ENCODE data around the gene FHIT.

FHIT gene

GRCh38 chr3:60304112-60304511 is 947.1 kb downstream of the FHIT start:
- FAIRE-seq (no peak), DNase-seq (ENCODE audit: low spot score) (no peak)

DNA sequence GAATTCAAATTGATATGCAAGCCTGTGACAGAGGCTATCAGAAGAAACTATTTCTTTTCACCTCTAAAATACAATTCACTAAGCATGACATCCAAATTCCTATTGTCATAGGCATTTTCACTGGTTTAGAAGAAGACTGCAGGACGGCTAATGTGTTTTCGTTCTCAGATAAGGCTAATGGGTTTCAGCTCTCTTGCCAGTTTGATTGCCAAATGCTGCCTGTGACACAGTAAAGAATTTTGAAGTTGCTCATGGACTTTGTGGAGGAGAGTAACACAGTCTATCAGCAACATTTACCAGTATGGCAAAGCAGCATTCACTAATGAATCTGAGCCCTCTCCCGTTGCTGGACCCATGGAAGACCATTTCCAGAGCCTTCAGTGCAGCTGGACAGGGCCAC is 948.1 kb downstream of the FHIT start:
- DNase-seq (ENCODE audit: low spot score) (no peak), FAIRE-seq (no peak)

DNA sequence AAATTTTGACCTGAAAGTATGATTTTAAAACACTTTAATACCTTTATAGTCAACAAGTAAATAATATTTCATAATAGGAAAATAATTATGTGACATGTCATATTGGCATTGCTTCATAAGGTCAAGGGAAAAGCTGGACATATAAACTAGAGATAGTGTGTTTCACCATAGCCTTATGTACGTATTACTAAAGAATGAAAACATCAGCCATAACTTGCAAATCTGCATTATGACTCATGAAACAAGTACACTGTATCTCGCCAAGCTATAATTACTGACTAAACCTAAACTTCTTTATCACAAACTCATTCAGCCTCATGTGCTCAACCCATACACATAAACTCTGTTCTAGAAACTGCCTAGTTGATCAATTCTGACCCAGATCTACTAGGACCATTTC is 950.1 kb downstream of the FHIT start:
- no peak for FAIRE-seq
- DNase-seq (ENCODE audit: low spot score) = no peak

DNA sequence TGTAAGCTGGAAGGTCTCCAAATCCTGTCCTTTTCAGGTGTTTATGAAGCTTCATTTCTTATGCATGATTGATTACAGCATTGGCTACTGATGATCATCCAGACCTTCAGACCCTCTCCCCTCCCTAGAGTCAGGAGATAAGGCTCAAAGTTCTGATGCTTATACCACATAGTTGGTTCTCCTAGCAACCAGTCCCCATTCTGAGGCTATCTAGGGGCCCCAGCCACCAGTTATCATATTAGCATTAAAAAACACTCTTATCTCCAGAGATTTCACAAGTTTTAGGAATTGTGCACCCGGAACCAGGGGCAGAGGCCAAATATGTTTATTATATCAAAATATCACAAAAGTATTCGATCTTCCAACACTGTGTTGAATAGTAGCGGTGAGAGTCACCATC is 953.1 kb downstream of the FHIT start:
- DNase-seq (ENCODE audit: low spot score) (no peak), FAIRE-seq (no peak)

- no peak for DNase-seq (ENCODE audit: low spot score)
- FAIRE-seq = no peak
Observed at GRCh38 chr3:60294181-60294580, 957.1 kb downstream of the FHIT start.

GRCh38 chr3:60291115-60291514 is 960.1 kb downstream of the FHIT start:
- DNase-seq (ENCODE audit: low spot score) = no peak
- no peak for FAIRE-seq

GRCh38 chr3:60290122-60290492 is 961.1 kb downstream of the FHIT start:
- DNase-seq (ENCODE audit: low spot score) (no peak), FAIRE-seq (no peak)

GRCh38 chr3:60289341-60290121 is 961.7 kb downstream of the FHIT start:
- FAIRE-seq (no peak), DNase-seq (ENCODE audit: low spot score) (no peak)

- no peak for DNase-seq (ENCODE audit: low spot score)
- no peak for FAIRE-seq
Observed at GRCh38 chr3:60282866-60283265, 968.4 kb downstream of the FHIT start.

DNA sequence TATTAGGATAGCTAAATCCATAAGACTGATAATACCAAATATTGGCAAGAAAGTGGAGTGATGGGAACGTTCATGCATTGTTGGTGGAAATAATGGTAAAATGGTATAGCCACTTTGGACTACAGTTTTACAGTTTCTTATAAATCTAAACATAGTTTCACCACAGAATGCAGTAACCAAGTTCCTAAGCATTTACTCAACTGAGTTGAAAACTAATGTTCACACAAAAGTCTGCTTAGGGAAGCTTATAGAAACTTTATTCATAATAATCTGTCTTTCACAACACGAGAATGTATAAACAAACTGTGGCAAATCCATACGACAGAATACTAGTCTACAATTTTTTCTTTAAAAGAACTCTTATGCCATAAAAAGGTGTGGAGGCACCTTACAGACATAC is 969.3 kb downstream of the FHIT start:
- no peak for FAIRE-seq

GRCh38 chr3:60277361-60277800 is 973.9 kb downstream of the FHIT start:
- no peak for FAIRE-seq
- DNase-seq (ENCODE audit: low spot score) = no peak

More for the DNA sequence above, 969.3 kb downstream of the FHIT start:
- no peak for DNase-seq (ENCODE audit: low spot score)

- FAIRE-seq = no peak
- DNase-seq (ENCODE audit: low spot score) = no peak
Observed at GRCh38 chr3:60276615-60277014, 974.6 kb downstream of the FHIT start.

DNA sequence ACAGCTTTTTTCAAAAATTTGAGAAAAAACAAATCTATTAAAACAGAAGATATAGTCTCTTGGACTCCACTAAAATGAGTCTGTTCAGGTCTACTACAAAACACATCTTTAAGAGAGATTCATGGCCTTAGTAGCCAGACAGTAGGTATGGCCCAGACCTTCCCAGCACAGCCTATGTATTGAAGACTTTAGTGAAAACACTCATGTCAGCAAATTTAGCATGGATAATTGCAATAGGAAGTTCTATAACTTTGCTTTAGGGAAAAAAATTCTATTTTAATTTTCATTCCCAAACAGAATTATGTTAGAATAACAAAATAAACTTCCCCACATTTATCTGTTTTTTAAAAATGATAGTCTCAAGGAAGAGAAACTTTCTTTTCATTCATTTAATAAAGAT is 976.6 kb downstream of the FHIT start:
- FAIRE-seq (no peak), DNase-seq (ENCODE audit: low spot score) (no peak)

DNA sequence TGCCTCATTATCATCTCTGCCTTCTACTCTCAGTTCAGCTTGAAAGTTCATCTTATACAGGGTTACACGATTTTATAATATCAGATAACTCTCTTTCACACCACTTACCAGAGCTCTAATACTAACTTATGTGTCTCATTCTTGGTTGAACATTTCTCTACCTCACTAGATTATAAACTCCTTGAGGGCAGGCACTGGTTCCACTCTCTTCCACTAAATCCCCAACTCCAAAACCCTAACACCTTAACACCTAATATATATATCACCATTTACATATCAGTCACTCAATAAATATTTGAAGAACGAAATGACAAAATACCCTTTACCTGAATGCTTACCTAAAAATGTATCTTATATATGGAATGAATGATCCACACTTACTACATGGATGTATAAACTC is 977.2 kb downstream of the FHIT start:
- FAIRE-seq = no peak
- no peak for DNase-seq (ENCODE audit: low spot score)

DNA sequence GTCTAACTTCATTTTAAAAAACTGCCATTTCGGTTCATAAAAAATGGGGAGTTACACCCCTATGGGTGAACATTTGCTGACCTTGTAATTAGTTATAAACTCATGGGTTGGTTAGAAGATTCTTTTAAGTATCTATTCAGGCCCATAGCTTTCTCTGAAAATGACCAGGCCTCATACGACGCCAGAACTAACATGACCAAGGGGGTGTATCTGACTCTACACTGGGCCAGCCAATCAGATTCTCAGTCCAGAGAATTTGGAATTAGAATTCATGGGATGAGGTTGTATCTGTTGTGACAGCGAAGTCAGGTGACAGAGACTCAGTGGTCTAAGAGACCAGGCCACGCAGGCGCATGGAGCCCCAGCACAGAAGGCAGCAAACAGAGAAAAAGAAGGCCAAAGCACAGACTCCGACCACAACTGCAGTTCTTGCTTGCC is 981.4 kb downstream of the FHIT start:
- DNase-seq (ENCODE audit: low spot score) = no peak
- no peak for FAIRE-seq

DNA sequence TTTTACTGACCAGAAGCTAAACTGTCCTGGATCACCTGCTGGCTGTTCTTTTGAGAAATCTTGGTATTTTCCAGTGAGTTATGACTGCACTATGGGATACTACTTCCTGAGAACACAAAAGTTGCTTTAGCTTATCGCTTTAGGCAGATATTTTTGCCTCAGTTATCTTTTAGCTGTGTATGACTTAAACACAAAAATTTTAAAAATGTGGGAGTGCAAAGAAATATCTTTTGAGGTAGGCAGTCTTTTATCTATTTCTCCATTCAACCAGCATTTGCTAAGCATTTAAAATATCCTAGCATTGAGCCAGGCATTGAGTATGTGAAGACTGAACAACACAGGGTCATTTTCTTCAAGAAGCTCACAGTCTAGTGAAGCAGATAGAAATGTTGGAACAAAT is 981.9 kb downstream of the FHIT start:
- DNase-seq (ENCODE audit: low spot score) (no peak), FAIRE-seq (no peak)

DNA sequence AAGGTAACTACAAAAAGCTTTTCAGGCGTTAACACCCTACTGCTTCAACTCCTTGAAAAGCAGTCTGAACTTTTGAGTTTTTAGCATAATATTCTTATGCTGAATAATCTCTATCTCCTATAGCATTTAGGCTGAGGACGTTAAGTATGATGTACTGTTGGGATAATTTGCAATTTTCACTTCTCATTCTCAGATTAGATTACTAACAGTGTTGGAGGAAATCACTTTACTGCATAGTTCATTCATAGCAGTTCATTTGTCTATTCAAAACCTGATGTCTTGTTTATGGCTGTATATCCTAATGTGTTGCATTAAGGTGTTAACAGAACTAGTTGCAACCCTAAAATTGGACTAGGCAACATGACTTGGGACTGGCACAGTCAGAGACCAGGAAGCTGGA is 983.1 kb downstream of the FHIT start:
- FAIRE-seq = no peak
- no peak for DNase-seq (ENCODE audit: low spot score)

DNA sequence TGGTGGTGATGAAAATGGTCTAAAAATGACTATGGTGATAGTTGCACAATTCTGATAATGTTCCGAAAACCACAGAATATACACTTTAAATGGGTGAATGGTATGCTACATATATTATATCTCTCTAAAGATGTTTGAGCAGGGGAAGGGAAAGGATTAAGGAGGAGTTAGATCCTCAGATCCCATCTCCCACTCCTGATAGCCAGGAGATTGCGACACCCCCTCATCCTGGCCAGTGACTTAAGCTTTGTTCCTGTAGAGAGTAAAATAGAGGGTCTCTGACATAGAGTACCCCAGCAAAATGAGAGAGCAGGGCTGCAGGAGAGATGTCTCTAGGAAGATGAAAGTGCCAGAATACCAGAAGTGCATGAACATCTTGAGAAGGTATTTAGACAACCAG is 984.8 kb downstream of the FHIT start:
- FAIRE-seq = no peak
- no peak for DNase-seq (ENCODE audit: low spot score)

GRCh38 chr3:60263191-60263590 is 988.1 kb downstream of the FHIT start:
- no peak for DNase-seq (ENCODE audit: low spot score)
- no peak for FAIRE-seq

DNA sequence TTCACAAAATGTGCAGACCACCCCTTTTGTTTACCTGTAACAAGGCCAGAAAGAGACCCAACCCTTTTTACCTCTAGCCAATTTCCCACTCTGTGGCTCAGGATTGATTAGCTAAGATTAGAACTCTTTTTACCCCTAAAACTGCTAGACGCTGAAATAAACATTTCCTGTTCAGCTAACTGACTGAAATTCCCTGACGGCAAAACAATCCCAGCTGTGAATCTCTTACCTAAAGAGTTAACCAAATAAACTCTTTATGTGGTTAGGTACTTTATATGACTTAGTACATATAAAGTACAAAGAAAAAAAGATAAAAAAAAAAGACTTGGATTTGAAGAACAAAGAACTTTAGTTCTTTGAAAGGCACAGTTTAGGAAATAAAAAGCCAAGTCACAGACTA is 988.7 kb downstream of the FHIT start:
- DNase-seq (ENCODE audit: low spot score) (no peak), FAIRE-seq (no peak)

DNA sequence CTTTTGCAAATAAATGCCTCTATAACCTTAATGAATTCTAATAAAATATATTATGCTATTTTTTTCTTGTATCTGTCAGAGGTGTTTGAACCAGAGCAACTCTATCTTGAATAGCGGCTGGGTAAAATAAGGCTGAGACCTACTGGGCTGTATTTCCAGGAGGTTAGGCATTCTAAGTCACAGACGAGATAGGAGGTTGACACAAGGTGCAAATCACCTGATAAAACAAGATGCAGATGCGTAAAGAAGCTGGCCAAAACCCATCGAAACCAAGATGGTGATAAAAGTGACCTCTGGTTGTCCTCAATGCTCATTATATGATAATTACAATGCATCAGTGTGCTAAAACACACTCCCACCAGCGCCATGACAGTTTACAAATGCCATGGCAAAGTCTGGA is 990.7 kb downstream of the FHIT start:
- FAIRE-seq (no peak), DNase-seq (ENCODE audit: low spot score) (no peak)

- DNase-seq (ENCODE audit: low spot score) (no peak), FAIRE-seq (no peak)
Observed at GRCh38 chr3:60250810-60251209, 1000.4 kb downstream of the FHIT start.

DNA sequence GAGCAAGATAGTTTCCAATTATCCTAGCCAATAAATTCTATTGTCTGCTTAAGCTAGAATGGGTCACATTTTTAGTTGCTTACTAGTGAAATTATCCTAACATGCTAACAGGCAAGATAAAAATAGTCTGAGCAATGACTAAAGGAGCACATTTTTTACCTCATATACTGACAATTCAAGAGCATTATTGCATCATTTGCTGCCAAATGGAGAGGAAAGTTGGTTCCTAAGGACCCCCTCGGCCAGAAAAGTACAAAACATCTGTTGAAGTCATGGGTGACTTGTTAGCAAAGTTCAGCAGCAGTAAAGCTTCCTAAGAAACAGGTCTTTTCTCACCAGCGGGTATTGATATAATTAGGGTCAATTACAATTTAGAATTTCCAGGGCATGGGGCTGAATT is 1001.0 kb downstream of the FHIT start:
- DNase-seq (ENCODE audit: low spot score) (no peak), FAIRE-seq (no peak)

DNA sequence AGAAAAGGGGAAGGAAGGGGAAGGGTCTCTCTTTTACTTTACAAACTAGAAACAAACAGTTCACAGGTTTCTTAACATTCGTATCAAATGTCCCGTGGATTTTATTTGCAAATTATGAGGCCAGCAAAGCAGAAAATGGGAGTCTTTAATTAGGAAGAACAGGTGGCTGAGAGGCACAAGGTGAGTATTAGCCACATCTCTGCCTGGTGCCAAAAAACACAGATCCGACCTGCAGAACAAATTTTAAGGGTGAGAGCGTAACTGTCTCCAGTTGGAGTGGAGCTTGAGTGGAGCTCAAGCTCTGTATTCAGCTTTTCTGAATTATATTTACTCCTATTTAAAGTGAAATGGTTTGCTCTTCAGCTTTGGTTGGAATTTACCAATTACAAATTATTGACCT is 1004.9 kb downstream of the FHIT start:
- no peak for DNase-seq (ENCODE audit: low spot score)
- FAIRE-seq = no peak

All from RCC 7860 (cell line).